Frontal cortex (tissue), 4 donors: Measurements from ENCODE around the gene SLC25A15. TPM values are rescaled to one million over a fixed set of nuclear protein-coding genes. Genes with fewer than 3 reads are reported as not detected.
"Not testable (repeated sequence)": the region's sequence is repeated elsewhere in the genome, so short reads cannot be mapped to it uniquely, and the experiment has no call there.

Experiments used
- DNase-seq, 2 donors: peaks; one replicate each; pipeline ENCODE4 v3.0.0; 2012; ENCODE audit warnings: low spot score in 2 of 2
- FAIRE-seq: peaks from 2 replicates; lab custom pipeline; 2012; peaks lifted over from hg19 to GRCh38; lab: Jason Lieb, UNC
- small RNA-seq: library from RNA; depleted of rRNA; stranded (forward); fragments of <200 nt; gene quantifications from one replicate; pipeline ENCODE3, GENCODE V24; 2014
- total RNA-seq: library from RNA; depleted of rRNA; stranded (reverse); fragments of >200 nt; gene quantifications from one replicate; pipeline ENCODE4 v1.2.3, GENCODE V29; 2014
- donor health status: control.
- donor health status: control.
- donor health status: control.

Gene SLC25A15
- total RNA-seq, 1 donor from 2014 or later, result 22.4 TPM

GRCh38 chr13:40809471-40809870 lies 20.1 kb downstream of the SLC25A15 start:
- no peak for FAIRE-seq
- no peak for DNase-seq

GRCh38 chr13:40812102-40812501 lies 22.7 kb downstream of the SLC25A15 start:
- FAIRE-seq, result no peak
- DNase-seq, result no peak

GRCh38 chr13:40812724-40813445 lies 23.5 kb downstream of the SLC25A15 start:
- no peak for DNase-seq
- no peak for FAIRE-seq

- DNase-seq, result no peak
- FAIRE-seq, result no peak
Observed at GRCh38 chr13:40813667-40814454, 24.4 kb downstream of the SLC25A15 start.

- DNase-seq (no peak), FAIRE-seq (no peak)
Observed at GRCh38 chr13:40814803-40815202, 25.4 kb downstream of the SLC25A15 start.

GRCh38 chr13:40818926-40819325 lies 29.5 kb downstream of the SLC25A15 start:
- FAIRE-seq (no peak), DNase-seq (no peak)

- FAIRE-seq (no peak), DNase-seq (no peak)
Observed at GRCh38 chr13:40819797-40820315, 30.4 kb downstream of the SLC25A15 start.

- not testable (repeated sequence) for DNase-seq, FAIRE-seq
Observed at GRCh38 chr13:40839725-40840124, 50.3 kb downstream of the SLC25A15 start.

GRCh38 chr13:40840955-40841354 lies 51.5 kb downstream of the SLC25A15 start:
- FAIRE-seq, DNase-seq: not testable (repeated sequence)

Small RNA genes lying within 50 kb of the gene (small RNA-seq; reads per million reads assigned to genes)
- not detected for gene MIR621

Other genes starting within 250 kb of the SLC25A15 start
- gene FOXO1, start 123.0 kb upstream of the SLC25A15 start, total RNA-seq, result 9.8 TPM
- gene MRPS31, start 18.4 kb upstream of the SLC25A15 start, total RNA-seq, result 24.5 TPM
- gene ELF1, start 229.7 kb downstream of the SLC25A15 start, total RNA-seq, result 8.2 TPM